MCF 10A (cell line): ENCODE data around the gene ZNRF3. TPM values are rescaled to one million over a fixed set of nuclear protein-coding genes. Genes with fewer than 3 reads are reported as not detected.

ENCODE experiments used
- BruUV-seq: library from RNA; stranded (reverse); fragments of 400-500 nt; replicated peaks from 2 replicates; lab custom pipeline; 2021; lab: Mats Ljungman, UMichigan
- CTCF ChIA-PET: fragments of 300-600 bp; sonication (Branson Sonifier 250); formaldehyde crosslinking; extraction: SDS; loops from one replicate; lab custom pipeline; 2021; ENCODE audit warnings: antibody characterized with exemption, inconsistent platforms; lab: Yijun Ruan, JAX
- POLR2A ChIA-PET: fragments of 300-600, 350-650 bp; sonication (Branson Sonifier 250); formaldehyde crosslinking; extraction: SDS; loops from one replicate; lab custom pipeline; 2020; ENCODE audit warnings: antibody characterized with exemption, inconsistent platforms; lab: Yijun Ruan, JAX
- DNase-seq: peaks from one replicate; pipeline ENCODE4 v3.0.0-alpha.2; 2018; ENCODE audit not compliant: unreplicated experiment
- H3K27ac Mint-ChIP-seq: one replicate; pipeline ENCODE4 v1.8.0; 2022; ENCODE audit warnings: mild to moderate bottlenecking, low read depth, mixed read lengths; ENCODE audit not compliant: unreplicated experiment
- H3K27me3 Mint-ChIP-seq: one replicate; pipeline ENCODE4 v1.8.0; 2022; ENCODE audit warnings: mixed read lengths; ENCODE audit not compliant: insufficient read depth, unreplicated experiment
- H3K36me3 Mint-ChIP-seq: one replicate; pipeline ENCODE4 v1.8.0; 2022; ENCODE audit warnings: mild to moderate bottlenecking, moderate library complexity, mixed read lengths; ENCODE audit not compliant: insufficient read depth, unreplicated experiment
- H3K4me1 Mint-ChIP-seq: one replicate; pipeline ENCODE4 v1.8.0; 2022; ENCODE audit warnings: mixed read lengths; ENCODE audit not compliant: insufficient read depth, unreplicated experiment
- H3K4me3 Mint-ChIP-seq: one replicate; pipeline ENCODE4 v1.8.0; 2022; ENCODE audit warnings: mild to moderate bottlenecking, moderate library complexity, mixed read lengths; ENCODE audit not compliant: unreplicated experiment
- H3K9me3 Mint-ChIP-seq: one replicate; pipeline ENCODE4 v1.8.0; 2022; ENCODE audit warnings: mixed read lengths; ENCODE audit not compliant: unreplicated experiment
- intact Hi-C: fragments of 100-400 bp; cut with micrococcal nuclease; formaldehyde crosslinking; loops from 2 replicates; pipeline ENCODE4 v1.14.1; 2022
- total RNA-seq: library from RNA; stranded (reverse); gene quantifications from 2 replicates; pipeline ENCODE4 v1.2.3, GENCODE V29; 2022
- TF ChIP-seq, protein P1 (sequence below): fragments of 200-600 bp; IDR thresholded peaks from one replicate; pipeline ENCODE4 v1.8.0; 2022; ENCODE audit warnings: antibody characterized with exemption, mild to moderate bottlenecking; ENCODE audit not compliant: unreplicated experiment

The ZNRF3 gene
- total RNA-seq, 1 experiment from 2014 or later: 7.1 TPM

DNA sequence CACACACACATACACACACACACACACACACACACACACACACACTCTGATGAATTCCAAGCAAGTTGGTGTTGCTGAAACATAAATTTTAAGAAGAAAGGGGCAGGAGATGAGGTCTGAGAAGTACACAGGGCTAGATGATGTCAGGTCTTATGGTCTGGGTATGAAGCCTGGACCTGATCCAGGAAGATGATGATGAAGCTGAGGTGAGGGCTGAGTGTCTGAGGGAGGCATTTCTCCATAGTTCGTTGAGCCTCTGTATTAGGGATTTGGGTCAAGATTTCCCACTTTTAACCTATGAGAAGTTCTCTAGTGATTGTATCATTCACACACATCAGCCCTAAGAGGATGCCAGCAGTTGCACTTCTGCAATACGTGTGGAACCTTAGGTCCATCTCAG is 222.1 kb downstream of the ZNRF3 start:
- BruUV-seq: no TSS peak
- Mint-ChIP-seq H3K9me3 (no peaks in the 10 kb centered on the region), H3K4me1 (no peaks in the 10 kb centered on the region), H3K27ac (no peak overlapping the region), H3K4me3 (no peak overlapping the region), H3K27me3 (no peaks in the 10 kb centered on the region), H3K36me3 (no peaks in the 10 kb centered on the region)
- intact Hi-C loops: no loop called here
- TF ChIP-seq, protein P1, sequence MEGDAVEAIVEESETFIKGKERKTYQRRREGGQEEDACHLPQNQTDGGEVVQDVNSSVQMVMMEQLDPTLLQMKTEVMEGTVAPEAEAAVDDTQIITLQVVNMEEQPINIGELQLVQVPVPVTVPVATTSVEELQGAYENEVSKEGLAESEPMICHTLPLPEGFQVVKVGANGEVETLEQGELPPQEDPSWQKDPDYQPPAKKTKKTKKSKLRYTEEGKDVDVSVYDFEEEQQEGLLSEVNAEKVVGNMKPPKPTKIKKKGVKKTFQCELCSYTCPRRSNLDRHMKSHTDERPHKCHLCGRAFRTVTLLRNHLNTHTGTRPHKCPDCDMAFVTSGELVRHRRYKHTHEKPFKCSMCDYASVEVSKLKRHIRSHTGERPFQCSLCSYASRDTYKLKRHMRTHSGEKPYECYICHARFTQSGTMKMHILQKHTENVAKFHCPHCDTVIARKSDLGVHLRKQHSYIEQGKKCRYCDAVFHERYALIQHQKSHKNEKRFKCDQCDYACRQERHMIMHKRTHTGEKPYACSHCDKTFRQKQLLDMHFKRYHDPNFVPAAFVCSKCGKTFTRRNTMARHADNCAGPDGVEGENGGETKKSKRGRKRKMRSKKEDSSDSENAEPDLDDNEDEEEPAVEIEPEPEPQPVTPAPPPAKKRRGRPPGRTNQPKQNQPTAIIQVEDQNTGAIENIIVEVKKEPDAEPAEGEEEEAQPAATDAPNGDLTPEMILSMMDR: no peak
- ChIA-PET POLR2A (interaction anchor here (1.1 kb wide), 1 partner anchor 125 kb away, joined by 3 read pairs; no protein-coding TSS in a partner anchor), CTCF (interaction anchor here (0.6 kb wide), 1 partner anchor 16 kb away, joined by 3 read pairs; no protein-coding TSS in a partner anchor)
- DNase-seq: no peak

DNA sequence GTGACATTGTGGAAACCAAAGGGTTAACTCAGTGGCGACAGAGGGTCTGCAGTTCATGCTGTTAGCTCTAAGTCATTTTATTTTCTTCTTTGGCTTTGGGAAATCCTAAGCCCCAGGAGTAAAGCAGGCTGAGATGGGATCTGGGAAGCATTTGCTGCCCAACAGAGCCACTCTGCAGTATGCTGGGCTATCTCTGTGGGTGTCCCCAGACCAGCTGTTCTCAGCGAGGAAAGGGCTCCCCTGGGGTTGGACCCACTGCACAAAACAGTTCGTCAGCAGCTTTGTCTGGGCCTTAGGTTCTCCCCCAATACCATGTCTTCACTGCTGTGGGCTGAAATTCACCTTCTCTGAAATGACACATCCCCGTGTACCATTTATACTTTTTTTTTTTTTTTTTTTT is 223.5 kb downstream of the ZNRF3 start:
- H3K4me3 Mint-ChIP-seq: no peak overlapping the region
- TF ChIP-seq, protein P1: no peak
- H3K27ac Mint-ChIP-seq: no peak overlapping the region
- no peaks in the 10 kb centered on the region for H3K27me3 Mint-ChIP-seq
- DNase-seq: no peak
- intact Hi-C loops: no loop called here
- CTCF ChIA-PET: interaction anchor here (0.5 to 2.2 kb wide), 4 partner anchors 14 to 277 kb away, joined by 3 to 5 read pairs (median 4); no protein-coding TSS in a partner anchor
- no peaks in the 10 kb centered on the region for H3K36me3 Mint-ChIP-seq
- no TSS peak for BruUV-seq
- POLR2A ChIA-PET: no interaction called here
- H3K9me3 Mint-ChIP-seq: no peaks in the 10 kb centered on the region
- no peaks in the 10 kb centered on the region for H3K4me1 Mint-ChIP-seq

Other genes starting within 250 kb of the ZNRF3 start
- gene TTC28, start 203.7 kb upstream of the ZNRF3 start, total RNA-seq: not detected in 2 replicates
- gene CHEK2, start 141.8 kb upstream of the ZNRF3 start, total RNA-seq: 17.6 and 18.8 TPM in 2 replicates
- gene HSCB, start 141.5 kb upstream of the ZNRF3 start, total RNA-seq: 19.3 and 24.7 TPM in 2 replicates
- gene CCDC117, start 110.9 kb upstream of the ZNRF3 start, total RNA-seq: 12.1 and 14.6 TPM in 2 replicates
- 274 and 429 TPM in 2 replicates for gene XBP1, start 83.0 kb upstream of the ZNRF3 start, total RNA-seq
- not detected in 2 replicates for gene C22orf31, start 178.3 kb downstream of the ZNRF3 start, total RNA-seq
- gene KREMEN1, start 189.5 kb downstream of the ZNRF3 start, total RNA-seq: 3.6 and 4.2 TPM in 2 replicates